SIG-M5 treated with dmso at 0.1 percent for 504 hours (cell line): Measurements from ENCODE around the gene ARMC8.

Experiments
- DNase-seq: peaks from one replicate; lab custom pipeline; 2025; ENCODE audit not compliant: unreplicated experiment; lab: John Stamatoyannopoulos, UW

The ARMC8 gene

GRCh38 chr3:138197058-138197457 lies 10.0 kb downstream of the ARMC8 start:
- DNase-seq, result peak; percentile 31

GRCh38 chr3:138197524-138197923 lies 10.4 kb downstream of the ARMC8 start:
- DNase-seq, result no peak

- no peak for DNase-seq
Measured at GRCh38 chr3:138199851-138200250, 12.8 kb downstream of the ARMC8 start.

- DNase-seq, result no peak
Measured at GRCh38 chr3:138200424-138200823, 13.3 kb downstream of the ARMC8 start.

GRCh38 chr3:138202945-138203701 lies 16.0 kb downstream of the ARMC8 start:
- no peak for DNase-seq

GRCh38 chr3:138203938-138204337 lies 16.8 kb downstream of the ARMC8 start:
- DNase-seq, result no peak

- DNase-seq, result no peak
Measured at GRCh38 chr3:138205527-138205926, 18.4 kb downstream of the ARMC8 start.

GRCh38 chr3:138206196-138206595 lies 19.1 kb downstream of the ARMC8 start:
- no peak for DNase-seq

- no peak for DNase-seq
Measured at GRCh38 chr3:138210528-138210927, 23.4 kb downstream of the ARMC8 start.

- peak; percentile 65 for DNase-seq
Measured at GRCh38 chr3:138213398-138214085, 26.4 kb downstream of the ARMC8 start.

- peak; percentile 25 for DNase-seq
Measured at GRCh38 chr3:138219255-138219654, 32.2 kb downstream of the ARMC8 start.

- no peak for DNase-seq
Measured at GRCh38 chr3:138220242-138220641, 33.1 kb downstream of the ARMC8 start.

GRCh38 chr3:138220788-138221187 lies 33.7 kb downstream of the ARMC8 start:
- no peak for DNase-seq

- peak; percentile 80 for DNase-seq
Measured at GRCh38 chr3:138222131-138222941, 35.2 kb downstream of the ARMC8 start.

- no peak for DNase-seq
Measured at GRCh38 chr3:138222942-138223287, 35.8 kb downstream of the ARMC8 start.

- no peak for DNase-seq
Measured at GRCh38 chr3:138227650-138228049, 40.5 kb downstream of the ARMC8 start.

- DNase-seq, result no peak
Measured at GRCh38 chr3:138230525-138230924, 43.4 kb downstream of the ARMC8 start.

- DNase-seq, result no peak
Measured at GRCh38 chr3:138232705-138233364, 45.7 kb downstream of the ARMC8 start.

- DNase-seq, result no peak
Measured at GRCh38 chr3:138234401-138235179, 47.5 kb downstream of the ARMC8 start.

GRCh38 chr3:138238711-138239110 lies 51.6 kb downstream of the ARMC8 start:
- DNase-seq, result no peak

GRCh38 chr3:138241061-138241460 lies 54.0 kb downstream of the ARMC8 start:
- no peak for DNase-seq
